Measurements from ENCODE around the gene C5orf46. TPM values are rescaled to one million over a fixed set of nuclear protein-coding genes. Genes with fewer than 3 reads are reported as not detected.
"Not testable (repeated sequence)": the region's sequence is repeated elsewhere in the genome, so short reads cannot be mapped to it uniquely, and the experiment has no call there.

Gene C5orf46
- under 1 TPM in 1 of 2 donors, not detected in 1; 0.59 TPM for total RNA-seq

DNA sequence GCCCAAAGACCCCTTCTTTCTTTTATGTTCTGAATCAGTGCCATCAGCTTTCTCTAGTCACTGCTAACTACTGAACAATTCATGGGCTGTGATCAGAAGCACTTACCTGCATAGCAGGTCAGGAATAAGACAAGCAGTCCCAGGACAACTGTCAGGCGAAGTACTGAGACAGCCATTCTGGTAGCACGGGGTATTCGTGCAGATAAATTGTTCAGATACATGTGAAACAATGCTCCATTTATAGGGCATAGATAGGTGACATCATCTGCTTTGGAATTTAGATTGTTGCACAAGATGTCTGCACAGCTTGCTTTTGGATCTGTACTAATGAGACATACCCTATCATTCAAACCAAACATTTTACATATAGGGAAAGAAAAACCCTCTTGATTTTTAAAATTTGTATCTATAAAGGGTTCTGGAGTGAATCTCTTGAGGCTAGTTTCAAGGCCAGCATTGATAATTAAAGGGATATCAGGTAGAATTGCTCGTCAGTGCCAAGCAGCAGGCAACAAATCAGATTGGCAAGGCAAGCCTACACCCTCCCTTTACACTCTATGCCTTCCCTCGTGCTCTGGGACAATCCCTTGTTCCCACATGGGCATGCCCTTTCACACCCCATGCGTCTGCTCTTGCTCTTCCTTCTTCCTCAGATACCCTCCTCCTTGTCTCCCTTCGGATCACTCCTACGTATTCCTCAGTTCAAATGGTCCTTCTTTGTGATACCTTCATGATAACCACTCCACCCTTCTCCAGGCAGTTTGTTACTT is at the start of gene C5orf46:
C5orf46 (minus strand) TSS at position 213 of the 770 bp plus-strand sequence; CDS start at position 176, 37 bp downstream.
- Histone ChIP-seq H3K27me3 (replicated peaks; ENCODE audit: insufficient read depth) (no peaks in the 10 kb centered on the region), H3K27ac (no peak within 1 kb of the TSS), H3K36me3 (no peaks in the 10 kb centered on the region), H3K9me3 (no peaks in the 10 kb centered on the region), H3K4me1 (replicated peaks) (no peaks in the 10 kb centered on the region), H3K4me3 (no peak within 1 kb of the TSS)
- TF ChIP-seq POLR2AphosphoS5 (IDR thresholded peaks at IDR 0.05), result no peak
- no peak for TF ChIP-seq POLR2A (IDR thresholded peaks at IDR 0.05)
- TF ChIP-seq, protein P1, sequence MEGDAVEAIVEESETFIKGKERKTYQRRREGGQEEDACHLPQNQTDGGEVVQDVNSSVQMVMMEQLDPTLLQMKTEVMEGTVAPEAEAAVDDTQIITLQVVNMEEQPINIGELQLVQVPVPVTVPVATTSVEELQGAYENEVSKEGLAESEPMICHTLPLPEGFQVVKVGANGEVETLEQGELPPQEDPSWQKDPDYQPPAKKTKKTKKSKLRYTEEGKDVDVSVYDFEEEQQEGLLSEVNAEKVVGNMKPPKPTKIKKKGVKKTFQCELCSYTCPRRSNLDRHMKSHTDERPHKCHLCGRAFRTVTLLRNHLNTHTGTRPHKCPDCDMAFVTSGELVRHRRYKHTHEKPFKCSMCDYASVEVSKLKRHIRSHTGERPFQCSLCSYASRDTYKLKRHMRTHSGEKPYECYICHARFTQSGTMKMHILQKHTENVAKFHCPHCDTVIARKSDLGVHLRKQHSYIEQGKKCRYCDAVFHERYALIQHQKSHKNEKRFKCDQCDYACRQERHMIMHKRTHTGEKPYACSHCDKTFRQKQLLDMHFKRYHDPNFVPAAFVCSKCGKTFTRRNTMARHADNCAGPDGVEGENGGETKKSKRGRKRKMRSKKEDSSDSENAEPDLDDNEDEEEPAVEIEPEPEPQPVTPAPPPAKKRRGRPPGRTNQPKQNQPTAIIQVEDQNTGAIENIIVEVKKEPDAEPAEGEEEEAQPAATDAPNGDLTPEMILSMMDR (IDR thresholded peaks at IDR 0.05), result no peak
- intact Hi-C loops (cut with DNase I), result no loop called here
- 52% methylated on average over 8 of the region's 8 CpGs for WGBS
- DNase-seq (ENCODE audit: low spot score), result no peak

DNA sequence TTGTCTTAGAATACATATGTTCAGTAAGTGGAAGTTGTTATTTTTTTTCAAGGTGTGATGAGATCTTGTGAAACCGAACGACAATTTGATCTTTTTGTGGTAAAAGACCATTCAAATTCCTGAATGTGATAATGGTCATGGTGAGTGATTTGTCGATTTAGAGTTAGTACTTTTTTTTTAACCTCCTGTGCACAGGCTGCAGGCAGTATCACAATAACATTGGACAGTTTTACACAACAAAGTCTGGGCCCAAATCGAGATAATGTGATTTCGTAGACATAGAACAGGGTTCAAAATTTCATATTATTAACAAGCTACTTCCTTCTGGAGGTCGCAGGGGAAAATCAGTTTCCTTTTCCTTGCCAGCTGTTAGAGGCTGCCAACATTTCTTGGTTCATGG is 48.6 kb upstream of the C5orf46 start:
- 58% methylated on average over 6 of the region's 6 CpGs for WGBS

DNA sequence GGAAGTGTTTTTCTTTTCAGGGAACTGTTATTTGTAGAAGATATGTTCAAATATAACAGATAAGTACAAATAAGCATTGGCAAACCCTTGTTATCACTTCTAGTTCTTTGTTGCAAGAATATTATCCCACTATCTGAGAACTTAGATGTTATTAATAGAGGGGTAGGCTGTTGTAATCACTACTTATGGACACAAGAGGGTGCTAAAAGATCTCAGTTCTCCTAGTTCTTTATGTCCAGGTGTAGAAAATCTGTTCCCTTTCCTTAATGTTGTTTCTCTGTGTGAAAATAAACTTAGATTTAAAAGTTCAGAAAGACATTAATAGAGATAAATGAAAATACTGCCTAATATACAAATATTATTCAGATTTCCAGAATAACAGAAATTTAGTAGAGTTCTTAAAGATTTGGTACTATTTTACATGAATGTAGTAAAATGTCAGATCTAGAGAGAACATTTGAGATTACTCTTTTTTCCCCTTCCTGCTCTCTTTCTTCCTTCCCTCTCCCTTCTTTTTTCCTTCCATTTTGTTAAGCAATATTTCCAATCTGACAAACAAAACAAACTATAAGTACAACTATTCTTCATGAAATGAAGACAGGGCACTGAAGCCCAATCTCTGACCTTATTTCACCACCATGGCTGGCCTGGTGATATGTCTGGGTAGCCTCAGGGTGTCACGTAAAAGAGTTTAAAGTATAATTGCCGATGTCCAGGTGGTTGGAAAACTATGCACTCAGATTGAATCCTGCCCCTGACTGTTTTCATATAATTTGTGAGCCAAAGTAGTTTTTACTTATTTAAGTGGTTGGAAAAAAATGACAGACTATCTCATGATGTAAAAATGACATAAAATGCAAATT is 43.6 kb upstream of the C5orf46 start:
- no peak overlapping the region for H3K4me3 ChIP-seq
- intact Hi-C loops (cut with DNase I), result loop anchor here (5.0 kb wide), 1 partner anchor 172 kb away; no protein-coding TSS in a partner anchor
- H3K27ac ChIP-seq, result no peak overlapping the region
- no peaks in the 10 kb centered on the region for H3K9me3 ChIP-seq
- no peaks in the 10 kb centered on the region for H3K27me3 ChIP-seq (replicated peaks; ENCODE audit: insufficient read depth)
- no peak for TF ChIP-seq POLR2AphosphoS5 (IDR thresholded peaks at IDR 0.05)
- TF ChIP-seq POLR2A (IDR thresholded peaks at IDR 0.05), result no peak
- TF ChIP-seq, protein P1 (IDR thresholded peaks at IDR 0.05), result peak; percentile 27 to 83 (median 70)
- DNase-seq (ENCODE audit: low spot score), result no peak
- 58% methylated on average over 2 of the region's 2 CpGs for WGBS
- no peaks in the 10 kb centered on the region for H3K36me3 ChIP-seq
- H3K4me1 ChIP-seq (replicated peaks), result no peaks in the 10 kb centered on the region

More for the DNA sequence above, 48.6 kb upstream of the C5orf46 start:
- Histone ChIP-seq H3K27ac (no peak overlapping the region), H3K4me3 (no peak overlapping the region), H3K4me1 (replicated peaks) (no peaks in the 10 kb centered on the region), H3K27me3 (replicated peaks; ENCODE audit: insufficient read depth) (no peaks in the 10 kb centered on the region), H3K9me3 (no peaks in the 10 kb centered on the region), H3K36me3 (no peaks in the 10 kb centered on the region)
- intact Hi-C loops (cut with DNase I), result loop anchor here (5.0 kb wide), 1 partner anchor 167 kb away; no protein-coding TSS in a partner anchor
- no peak for DNase-seq (ENCODE audit: low spot score)
- TF ChIP-seq, protein P1 (IDR thresholded peaks at IDR 0.05), result no peak
- no peak for TF ChIP-seq POLR2A (IDR thresholded peaks at IDR 0.05)
- TF ChIP-seq POLR2AphosphoS5 (IDR thresholded peaks at IDR 0.05), result no peak

DNA sequence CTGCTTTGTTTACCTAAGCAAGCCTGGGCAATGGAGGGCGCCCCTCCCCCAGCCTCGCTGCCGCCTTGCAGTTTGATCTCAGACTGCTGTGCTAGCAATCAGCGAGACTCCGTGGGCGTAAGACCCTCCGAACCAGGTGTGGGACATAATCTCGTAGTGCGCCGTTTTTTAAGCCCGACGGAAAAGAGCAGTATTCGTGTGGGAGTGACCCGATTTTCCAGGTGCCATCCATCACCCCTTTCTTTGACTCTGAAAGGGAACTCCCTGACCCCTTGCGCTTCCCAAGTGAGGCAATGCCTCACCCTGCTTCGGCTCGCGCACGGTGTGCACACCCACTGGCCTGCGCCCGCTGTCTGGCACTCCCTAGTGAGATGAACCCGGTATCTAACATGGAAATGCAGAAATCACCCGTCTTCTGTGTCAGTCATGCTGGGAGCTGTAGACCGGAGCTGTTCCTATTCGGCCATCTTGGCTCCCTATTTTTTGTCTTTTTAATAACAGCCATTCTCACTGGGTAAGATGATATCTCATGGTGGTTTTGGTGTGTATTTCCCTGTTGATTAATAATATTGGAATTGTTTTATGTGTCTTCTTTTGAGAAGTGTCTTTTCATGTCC is 40.4 kb upstream of the C5orf46 start:
- intact Hi-C loops (cut with DNase I); H3K4me3 ChIP-seq; H3K9me3 ChIP-seq; H3K4me1 ChIP-seq (replicated peaks); H3K27ac ChIP-seq; H3K36me3 ChIP-seq; DNase-seq (ENCODE audit: low spot score); H3K27me3 ChIP-seq (replicated peaks; ENCODE audit: insufficient read depth): not testable (repeated sequence)
- 92% methylated on average over 25 of the region's 25 CpGs for WGBS

Data from prostate gland (tissue), 2 donors.